ENCODE data around the gene SYNJ1.

The SYNJ1 gene

DNA sequence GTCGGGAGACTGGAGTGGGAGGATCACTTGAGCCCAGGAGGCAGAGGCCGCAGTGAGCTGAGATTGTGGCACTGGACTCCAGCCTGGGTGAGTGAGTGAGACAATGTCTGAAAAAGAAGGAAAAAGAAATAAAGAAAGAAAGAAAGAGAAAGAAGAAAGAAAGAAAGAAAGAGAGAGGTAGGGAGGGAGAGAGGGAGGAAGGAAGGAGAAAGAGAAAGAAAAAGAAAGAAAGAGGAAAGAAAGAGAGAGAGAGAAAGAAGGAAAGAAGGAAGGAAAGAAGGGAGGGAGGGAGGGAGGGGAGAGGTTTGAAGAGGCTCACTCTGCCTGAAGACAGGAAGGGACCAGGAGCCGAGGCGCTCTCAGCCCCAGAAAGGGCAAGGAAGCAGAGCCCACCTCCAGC, 137.7 kb downstream of the SYNJ1 start:
- no peak for FAIRE-seq

DNA sequence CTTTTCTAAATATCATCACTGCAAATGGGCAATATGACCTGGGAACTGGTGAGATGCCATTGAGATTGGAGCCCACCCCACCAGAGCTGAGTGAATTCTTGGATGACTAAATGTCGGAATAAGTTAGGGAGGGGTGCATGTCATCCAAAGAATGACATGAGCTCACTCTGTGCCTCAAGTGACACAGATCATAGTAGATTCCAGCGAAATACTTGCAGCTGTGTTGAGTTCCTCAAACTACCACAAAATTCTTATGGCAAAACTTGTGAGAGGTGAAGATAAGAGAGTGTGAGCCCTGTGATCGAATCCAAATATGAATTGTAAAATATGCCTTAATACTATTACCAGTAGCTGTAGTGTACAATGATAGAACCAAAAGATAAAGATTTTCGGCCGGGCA, 140.2 kb downstream of the SYNJ1 start:
- DNase-seq (ENCODE audit: extremely low spot score, insufficient read length, low read depth), result no peak

More for the DNA sequence above, 137.7 kb downstream of the SYNJ1 start:
- DNase-seq (ENCODE audit: extremely low spot score, insufficient read length, low read depth), result no peak

DNA sequence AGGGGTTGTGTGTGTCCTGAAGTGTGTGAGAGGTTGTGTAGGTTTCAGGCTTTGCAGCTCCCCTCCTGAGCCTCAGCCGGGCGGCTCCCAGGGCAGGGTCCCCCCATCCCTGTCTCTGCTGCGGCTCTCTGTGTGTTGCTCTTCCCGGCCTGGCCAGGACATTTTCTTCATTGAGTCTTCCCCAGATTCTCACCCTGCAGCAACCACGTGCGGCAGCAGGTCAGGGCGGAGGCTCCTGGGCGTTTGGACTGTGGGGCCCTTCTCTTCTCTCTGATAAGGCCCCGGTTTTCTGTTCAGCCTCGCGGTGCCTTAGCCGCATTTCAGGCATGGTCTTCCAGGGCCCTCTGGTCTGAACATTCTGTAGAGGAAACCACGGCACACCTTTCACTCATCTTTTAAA, 140.7 kb downstream of the SYNJ1 start:
- FAIRE-seq (no peak), DNase-seq (ENCODE audit: extremely low spot score, insufficient read length, low read depth) (no peak)

More for the DNA sequence above, 140.2 kb downstream of the SYNJ1 start:
- FAIRE-seq, result no peak

DNA sequence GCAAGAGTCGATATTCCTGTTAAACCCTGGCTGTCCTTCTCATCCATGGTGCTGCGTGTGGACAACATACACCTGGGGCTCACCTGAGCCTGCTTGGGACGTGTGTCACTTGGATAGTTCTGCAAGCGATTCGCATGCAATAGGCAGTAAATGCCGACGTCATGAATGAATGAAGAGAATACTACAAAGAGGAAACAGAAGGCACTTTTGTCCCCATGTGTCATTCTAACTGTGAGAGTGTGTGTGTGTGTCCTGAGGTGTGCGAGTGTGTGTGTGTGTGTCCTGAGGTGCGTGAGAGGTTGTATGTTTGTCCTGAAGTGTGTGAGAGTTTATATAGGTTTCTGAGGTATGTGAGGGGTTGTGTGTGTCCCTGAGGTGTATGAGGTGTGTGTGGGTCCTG, 141.8 kb downstream of the SYNJ1 start:
- no peak for DNase-seq (ENCODE audit: extremely low spot score, insufficient read length, low read depth)
- FAIRE-seq, result no peak

DNA sequence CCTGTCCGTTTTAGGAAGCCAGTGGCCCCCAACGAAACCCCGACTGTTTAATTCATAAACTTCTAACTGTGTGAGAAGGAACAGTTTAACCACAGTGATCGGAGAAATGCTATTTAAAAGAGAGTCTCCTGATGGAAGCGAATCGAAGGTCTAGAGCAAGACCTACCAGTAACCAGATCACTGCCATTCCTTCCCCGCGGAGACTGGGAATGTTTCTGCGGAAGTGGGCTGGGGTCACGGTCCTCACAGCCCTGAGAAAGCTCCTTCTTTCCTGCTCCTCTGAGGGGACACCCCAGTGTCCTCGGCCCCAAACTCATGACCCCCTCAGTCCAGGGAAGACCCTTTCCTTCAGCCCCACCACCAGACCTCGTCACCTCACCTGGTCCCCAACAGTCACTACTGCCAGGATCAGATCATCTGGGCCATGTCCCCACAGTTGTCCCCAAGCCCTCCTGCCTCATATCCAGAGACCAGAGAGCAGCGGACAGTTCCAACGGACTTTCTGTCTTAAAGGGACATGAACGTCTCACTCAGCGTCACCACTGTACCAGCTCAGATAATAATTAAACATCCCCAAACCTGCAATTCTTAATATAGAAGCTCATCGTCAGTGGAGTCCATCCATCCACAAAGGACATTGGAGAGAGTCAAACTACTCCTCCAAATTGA, 142.6 kb downstream of the SYNJ1 start, which contains the start of gene TCP10L:
Gene TCP10L, minus strand, starts transcription at position 482 of the 669 bp plus-strand sequence. CDS start 1,219 bp downstream, outside the sequence.
- DNase-seq (ENCODE audit: extremely low spot score, insufficient read length, low read depth) (no peak), FAIRE-seq (no peak)

DNA sequence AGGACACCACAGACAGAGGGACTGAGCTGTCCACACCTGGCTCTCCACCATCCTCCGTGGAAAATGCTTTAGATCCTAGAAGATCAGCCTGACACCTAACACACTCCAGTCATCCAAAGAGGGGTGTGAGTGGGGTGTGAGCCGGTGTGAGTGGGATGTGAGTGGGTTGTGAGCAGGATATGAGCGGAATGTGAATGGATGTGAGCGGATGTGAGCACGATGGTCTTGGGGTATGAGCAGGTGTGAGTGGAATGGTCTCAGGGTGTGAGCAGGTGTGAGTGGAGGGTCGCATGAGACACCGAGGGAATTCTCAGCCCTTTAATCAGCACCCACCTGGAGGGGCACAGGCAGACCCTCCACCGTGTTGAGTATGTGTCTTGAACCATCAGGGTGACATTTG, 143.3 kb downstream of the SYNJ1 start:
- DNase-seq (ENCODE audit: extremely low spot score, insufficient read length, low read depth), result no peak
- FAIRE-seq, result no peak

DNA sequence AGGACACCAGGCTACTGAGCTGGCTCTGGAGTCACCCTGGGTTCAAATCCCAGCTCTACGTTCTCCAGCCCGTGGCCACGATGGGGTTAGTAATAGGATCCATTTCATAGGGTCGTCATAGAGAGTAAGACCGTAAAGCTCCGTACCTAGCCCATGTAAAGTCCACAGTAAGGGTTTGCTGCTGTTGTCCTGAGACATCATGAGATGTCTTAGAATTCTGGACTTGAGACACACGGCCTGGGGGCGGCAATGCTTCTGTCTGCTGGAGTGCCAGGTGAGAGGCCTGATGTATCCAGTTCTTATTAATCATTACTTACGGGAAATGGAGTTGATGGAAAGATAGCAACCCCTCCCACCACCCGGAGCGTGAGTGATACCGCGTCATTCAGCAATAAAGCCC, 146.1 kb downstream of the SYNJ1 start:
- no peak for FAIRE-seq
- no peak for DNase-seq (ENCODE audit: extremely low spot score, insufficient read length, low read depth)

DNA sequence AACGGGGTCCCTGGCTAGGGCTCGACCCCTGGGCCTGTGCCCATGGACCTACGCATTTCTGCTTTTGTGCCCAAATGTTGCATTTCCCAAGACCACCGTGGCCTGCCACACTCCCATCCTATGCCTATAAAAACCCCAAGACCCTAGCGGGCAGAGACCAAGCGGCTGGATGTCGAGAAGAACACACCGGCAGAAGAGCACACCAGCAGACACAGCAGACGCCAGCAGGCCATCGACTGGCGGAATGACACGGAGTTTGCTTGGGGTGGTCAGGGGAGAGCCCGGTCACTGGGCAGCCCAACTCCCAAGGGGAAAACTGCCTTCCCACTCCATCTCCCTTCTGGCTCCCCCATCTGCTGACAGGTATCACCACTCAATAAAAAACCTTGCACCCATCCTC, 146.9 kb downstream of the SYNJ1 start:
- FAIRE-seq (no peak), DNase-seq (ENCODE audit: extremely low spot score, insufficient read length, low read depth) (no peak)

Measured in GM18507 (cell line).